Cardiac fibroblast (primary cell): ENCODE data around the gene FRMD4A.

ENCODE experiments used
- DNase-seq, 2 donors: peaks; one replicate each; pipeline versions ENCODE4 v3.0.0 to v3.0.0-alpha.2; 2010; ENCODE audit warnings: low read depth in 2 of 2
- H3K4me3 ChIP-seq, 2 donors: replicated peaks in 1 of 2; 1 replicate in 1 of 2; 2 replicates in 1 of 2; pipeline ENCODE4 v1.5.1; 2011; ENCODE audit warnings: low read depth in 2 of 2, low read length in 2 of 2, mild to moderate bottlenecking in 2 of 2, moderate library complexity in 1 of 2
- TF ChIP-seq, protein P1 (sequence below): IDR thresholded peaks from one replicate; pipeline ENCODE4 v1.5.1; 2011; ENCODE audit warnings: low read depth, mild to moderate bottlenecking, low read length, inconsistent platforms

FRMD4A gene

DNA sequence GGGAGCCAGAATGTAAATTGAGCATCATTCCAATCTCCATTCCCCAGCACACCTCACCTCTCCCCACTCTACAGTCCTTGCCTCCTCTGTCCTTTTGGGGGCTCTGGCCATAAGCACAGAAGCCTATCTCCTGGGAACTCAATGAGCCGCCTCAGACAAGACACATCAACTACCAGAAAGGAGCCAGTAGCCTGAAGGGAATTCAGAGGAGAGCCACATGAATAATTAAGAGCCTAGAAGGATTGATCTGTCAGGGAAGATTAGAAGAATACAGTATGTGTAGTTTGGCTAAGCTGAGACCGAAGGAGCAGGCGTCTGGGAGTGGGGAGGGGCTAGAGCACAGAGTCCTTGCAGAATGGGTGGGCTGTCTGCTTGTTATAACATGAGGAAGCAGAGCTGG lies 31.2 kb downstream of the FRMD4A start:
- DNase-seq: no peak
- H3K4me3 ChIP-seq: no peak overlapping the region
- TF ChIP-seq, protein P1, sequence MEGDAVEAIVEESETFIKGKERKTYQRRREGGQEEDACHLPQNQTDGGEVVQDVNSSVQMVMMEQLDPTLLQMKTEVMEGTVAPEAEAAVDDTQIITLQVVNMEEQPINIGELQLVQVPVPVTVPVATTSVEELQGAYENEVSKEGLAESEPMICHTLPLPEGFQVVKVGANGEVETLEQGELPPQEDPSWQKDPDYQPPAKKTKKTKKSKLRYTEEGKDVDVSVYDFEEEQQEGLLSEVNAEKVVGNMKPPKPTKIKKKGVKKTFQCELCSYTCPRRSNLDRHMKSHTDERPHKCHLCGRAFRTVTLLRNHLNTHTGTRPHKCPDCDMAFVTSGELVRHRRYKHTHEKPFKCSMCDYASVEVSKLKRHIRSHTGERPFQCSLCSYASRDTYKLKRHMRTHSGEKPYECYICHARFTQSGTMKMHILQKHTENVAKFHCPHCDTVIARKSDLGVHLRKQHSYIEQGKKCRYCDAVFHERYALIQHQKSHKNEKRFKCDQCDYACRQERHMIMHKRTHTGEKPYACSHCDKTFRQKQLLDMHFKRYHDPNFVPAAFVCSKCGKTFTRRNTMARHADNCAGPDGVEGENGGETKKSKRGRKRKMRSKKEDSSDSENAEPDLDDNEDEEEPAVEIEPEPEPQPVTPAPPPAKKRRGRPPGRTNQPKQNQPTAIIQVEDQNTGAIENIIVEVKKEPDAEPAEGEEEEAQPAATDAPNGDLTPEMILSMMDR: no peak

DNA sequence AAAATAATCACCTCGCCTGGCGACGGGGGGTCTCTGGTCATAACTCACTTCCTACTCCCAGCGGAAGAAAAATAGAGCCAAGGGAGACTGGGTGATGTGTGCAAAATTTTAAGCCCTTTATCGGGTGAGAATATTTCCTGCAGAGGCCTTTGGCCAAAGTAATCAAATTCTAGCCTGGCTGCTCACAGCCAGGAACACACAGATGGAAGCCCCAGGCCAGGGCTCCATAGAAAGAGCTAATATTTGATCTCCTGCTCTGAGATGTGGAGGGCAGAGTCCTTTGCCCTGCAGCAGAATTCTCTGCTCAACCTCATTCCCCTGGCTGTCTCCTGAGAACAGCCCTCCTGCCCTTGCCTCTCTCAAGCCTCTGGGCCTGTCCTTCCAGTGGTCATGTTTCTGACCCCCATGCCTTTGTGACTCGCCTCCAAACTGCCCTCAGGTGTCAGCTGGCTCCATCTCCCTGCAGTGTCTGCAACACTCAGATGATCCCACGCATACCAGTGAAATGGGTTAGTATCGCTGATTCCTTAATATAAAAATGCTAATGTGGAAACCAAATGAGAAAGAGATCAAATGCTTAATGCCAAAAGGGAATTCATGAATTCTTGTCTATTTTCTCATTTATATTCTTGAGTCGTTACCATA lies 34.5 kb downstream of the FRMD4A start:
- DNase-seq: peak; percentile 5 to 16
- H3K4me3 ChIP-seq: no peak overlapping the region
- TF ChIP-seq, protein P1: no peak

DNA sequence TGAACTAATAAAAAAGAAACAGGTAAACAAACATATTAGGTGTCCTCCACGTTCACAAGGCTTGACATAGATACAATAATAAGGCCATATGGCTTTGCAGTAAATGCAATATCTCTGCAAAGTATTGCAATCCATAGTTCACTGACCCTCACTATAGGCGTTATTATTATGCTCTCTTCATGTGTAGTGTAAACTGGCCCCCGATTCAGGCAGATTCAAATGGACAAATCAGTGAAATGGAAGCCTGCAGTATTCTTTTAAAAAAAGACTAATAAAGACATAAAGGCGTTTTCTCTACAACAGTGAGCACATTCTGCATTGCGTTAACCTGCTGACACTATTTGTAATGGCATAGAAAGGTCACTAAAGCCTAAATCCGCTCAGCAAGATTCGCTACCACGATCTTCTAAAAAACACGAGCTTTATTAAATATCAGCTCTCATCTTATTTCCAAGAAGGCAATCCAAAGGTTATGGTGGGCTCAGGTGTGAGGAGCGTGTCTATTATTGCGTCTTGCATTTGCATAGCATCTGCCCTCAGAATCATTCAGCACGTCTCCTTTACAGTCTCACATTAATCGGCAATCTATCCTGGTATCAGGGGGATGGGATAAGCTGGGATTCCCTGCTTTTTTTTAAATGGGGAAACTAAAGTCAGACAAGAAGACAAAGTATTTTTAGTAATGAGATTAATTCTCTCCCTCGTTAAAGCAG lies 36.2 kb downstream of the FRMD4A start:
- no peak for DNase-seq
- H3K4me3 ChIP-seq: no peak overlapping the region
- TF ChIP-seq, protein P1: no peak

DNA sequence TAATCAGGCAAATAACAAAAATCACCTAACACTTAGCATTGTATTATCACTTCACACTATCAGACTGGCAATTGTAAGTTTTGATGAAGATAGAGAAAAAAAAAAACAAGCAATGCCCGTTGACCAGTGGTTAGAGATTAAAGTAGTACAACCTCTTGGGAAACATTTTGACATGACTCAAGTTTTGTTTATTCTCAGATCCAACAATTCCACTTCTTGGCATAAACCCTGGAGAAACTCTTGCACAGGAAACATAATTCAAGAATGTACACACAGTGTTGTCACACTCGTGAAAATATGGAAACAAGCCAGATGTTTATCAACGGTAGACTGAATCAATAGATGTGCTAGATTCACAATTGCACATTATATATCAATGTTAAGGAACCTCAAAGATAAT lies 37.2 kb downstream of the FRMD4A start:
- DNase-seq: peak; percentile 2 to 34
- H3K4me3 ChIP-seq: no peak overlapping the region
- TF ChIP-seq, protein P1: no peak

DNA sequence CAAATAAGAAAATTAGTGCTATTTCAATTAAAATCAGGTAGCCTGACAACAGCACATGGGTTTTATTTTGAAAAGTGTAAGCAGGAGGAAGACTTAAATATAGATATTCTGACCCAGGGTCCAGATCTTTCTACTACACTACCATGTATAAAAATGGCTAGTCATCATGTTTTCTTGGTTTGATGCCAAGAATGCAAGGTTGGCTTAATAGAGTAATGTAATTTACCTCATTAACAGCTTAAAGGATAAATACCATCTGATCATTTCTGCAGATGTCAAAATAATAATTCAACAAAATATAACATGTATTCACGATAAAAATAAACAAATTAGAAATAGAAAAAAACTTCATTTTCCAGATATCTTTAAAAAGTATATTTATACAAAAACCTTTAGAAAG lies 39.4 kb downstream of the FRMD4A start:
- no peak for DNase-seq
- TF ChIP-seq, protein P1: no peak
- H3K4me3 ChIP-seq: no peak overlapping the region

DNA sequence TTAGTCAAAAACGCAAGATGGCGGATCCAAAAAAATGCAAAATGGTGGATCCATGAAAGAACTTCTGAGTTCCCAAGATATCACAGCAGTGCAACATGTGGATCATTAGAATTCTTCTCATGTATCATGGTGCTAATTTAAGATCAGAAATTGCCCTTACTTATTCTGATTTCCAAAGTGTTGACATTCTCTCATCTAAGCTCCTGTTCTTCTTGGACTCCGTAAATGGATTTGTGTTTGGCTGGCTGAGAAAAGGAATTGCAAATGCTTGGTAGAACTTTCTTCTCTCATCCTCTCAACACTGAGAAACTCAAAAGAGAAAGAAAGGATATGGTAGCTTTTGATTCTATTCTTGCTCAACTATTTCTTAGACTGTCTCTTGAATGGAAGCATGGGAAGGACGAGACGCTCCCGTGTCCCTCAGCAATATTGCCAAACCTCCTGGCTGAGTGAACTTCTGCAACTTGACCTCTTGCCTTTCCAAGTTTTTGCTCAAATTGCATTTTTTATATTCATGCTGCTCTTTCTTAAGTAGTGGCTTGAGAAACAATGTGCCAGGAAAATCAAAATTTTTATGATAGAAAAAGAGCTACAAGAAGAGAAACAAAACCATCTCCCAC lies 44.7 kb downstream of the FRMD4A start:
- no peak for DNase-seq
- TF ChIP-seq, protein P1: no peak
- H3K4me3 ChIP-seq: no peak overlapping the region
